Liver (tissue), 3 donors: ENCODE results near the gene CDH4.

Source experiments
- CTCF ChIP-seq: fragments of 150-350 bp; IDR thresholded peaks from 2 replicates; pipeline ENCODE4 v1.5.1; 2017; ENCODE audit warnings: improper control_type of control experiment, low read depth, low read length; ENCODE audit not compliant: missing input control
- RAD21 ChIP-seq, 2 donors: IDR thresholded peaks; 2 replicates each; pipeline ENCODE4 v1.6.1; 2016; ENCODE audit warnings: antibody characterized with exemption in 2 of 2, mild to moderate bottlenecking in 2 of 2
- TAF1 ChIP-seq: conservative IDR thresholded peaks from 2 replicates; pipeline ENCODE4 v1.6.1; 2016; ENCODE audit warnings: antibody characterized with exemption, mild to moderate bottlenecking
- TF ChIP-seq, protein P1 (sequence below): IDR thresholded peaks from 2 replicates; pipeline ENCODE4 v1.6.1; 2016; ENCODE audit warnings: antibody characterized with exemption
- TF ChIP-seq, protein P2 (sequence below): IDR thresholded peaks from 2 replicates; pipeline ENCODE4 v1.6.1; 2016; ENCODE audit warnings: antibody characterized with exemption
- donor health status: healthy.
- donor health status: healthy.

GRCh38 chr20:61438285-61438684 is 186.2 kb downstream of the CDH4 start:
- no peak for TF ChIP-seq CTCF
- no peak for TF ChIP-seq TAF1
- TF ChIP-seq, protein P1, sequence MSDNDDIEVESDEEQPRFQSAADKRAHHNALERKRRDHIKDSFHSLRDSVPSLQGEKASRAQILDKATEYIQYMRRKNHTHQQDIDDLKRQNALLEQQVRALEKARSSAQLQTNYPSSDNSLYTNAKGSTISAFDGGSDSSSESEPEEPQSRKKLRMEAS, result no peak
- TF ChIP-seq, protein P2, sequence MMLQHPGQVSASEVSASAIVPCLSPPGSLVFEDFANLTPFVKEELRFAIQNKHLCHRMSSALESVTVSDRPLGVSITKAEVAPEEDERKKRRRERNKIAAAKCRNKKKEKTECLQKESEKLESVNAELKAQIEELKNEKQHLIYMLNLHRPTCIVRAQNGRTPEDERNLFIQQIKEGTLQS, result no peak
- no peak for TF ChIP-seq RAD21 (IDR thresholded peaks at IDR 0.05)
